ENCODE data around the gene GMEB2.

DNA sequence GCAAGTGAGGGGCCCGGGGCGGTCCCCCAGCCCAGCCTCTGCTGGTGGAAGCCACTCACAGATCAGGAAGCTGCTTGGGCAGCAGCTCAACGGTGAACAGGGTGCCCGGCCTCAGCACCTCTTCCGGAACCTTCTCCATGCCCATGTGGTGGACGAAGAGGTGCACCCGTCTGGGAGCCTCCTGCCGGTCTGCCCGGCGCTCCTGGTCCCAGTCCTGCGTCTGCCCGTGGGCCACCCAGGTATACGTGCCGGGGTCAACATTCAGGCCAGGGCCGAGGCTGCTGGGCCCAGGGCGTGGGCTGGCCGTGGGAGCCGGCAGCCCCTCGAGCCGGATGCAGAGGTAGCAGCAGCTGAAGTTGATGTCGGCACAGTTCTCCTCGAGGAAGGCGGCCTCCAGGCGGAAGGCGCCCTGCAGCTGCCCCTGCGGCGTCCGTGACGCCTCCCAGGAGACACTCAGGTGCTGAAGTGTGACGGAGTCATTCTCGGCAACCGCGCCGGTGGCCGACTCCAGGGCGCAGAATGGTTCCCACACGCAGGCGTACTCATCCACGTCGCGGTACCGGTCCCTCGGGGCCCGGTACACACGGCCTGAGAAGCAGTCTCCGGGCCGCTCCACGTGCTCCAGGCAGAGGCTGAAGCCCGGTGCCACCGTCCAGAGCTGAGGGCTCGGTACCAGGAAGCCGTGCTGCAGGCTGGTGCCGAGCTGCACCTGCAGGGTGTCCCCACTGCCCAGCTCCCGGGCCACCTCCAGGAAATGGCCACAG lies 64.3 kb downstream of the GMEB2 start:
- TF ChIP-seq, protein P1, sequence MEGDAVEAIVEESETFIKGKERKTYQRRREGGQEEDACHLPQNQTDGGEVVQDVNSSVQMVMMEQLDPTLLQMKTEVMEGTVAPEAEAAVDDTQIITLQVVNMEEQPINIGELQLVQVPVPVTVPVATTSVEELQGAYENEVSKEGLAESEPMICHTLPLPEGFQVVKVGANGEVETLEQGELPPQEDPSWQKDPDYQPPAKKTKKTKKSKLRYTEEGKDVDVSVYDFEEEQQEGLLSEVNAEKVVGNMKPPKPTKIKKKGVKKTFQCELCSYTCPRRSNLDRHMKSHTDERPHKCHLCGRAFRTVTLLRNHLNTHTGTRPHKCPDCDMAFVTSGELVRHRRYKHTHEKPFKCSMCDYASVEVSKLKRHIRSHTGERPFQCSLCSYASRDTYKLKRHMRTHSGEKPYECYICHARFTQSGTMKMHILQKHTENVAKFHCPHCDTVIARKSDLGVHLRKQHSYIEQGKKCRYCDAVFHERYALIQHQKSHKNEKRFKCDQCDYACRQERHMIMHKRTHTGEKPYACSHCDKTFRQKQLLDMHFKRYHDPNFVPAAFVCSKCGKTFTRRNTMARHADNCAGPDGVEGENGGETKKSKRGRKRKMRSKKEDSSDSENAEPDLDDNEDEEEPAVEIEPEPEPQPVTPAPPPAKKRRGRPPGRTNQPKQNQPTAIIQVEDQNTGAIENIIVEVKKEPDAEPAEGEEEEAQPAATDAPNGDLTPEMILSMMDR (conservative IDR thresholded peaks at IDR 0.05 in 1 of 2, IDR thresholded peaks at IDR 0.05 in 1 of 2; ENCODE audit: low read depth in 1 of 2, low read length in 2 of 2), result no peak
- TF ChIP-seq EZH2 (IDR thresholded peaks at IDR 0.05; ENCODE audit: low read length, missing control alignments), result no peak
